GM21723 (cell line): ENCODE data around the gene CACNA1I.

Source experiments
- ATAC-seq: cut with Tn5 transposase; IDR thresholded peaks from one replicate; pipeline ENCODE4 v1.9.1; 2021; ENCODE audit warnings: mild to moderate bottlenecking, moderate library complexity; ENCODE audit not compliant: unreplicated experiment

The CACNA1I gene

DNA sequence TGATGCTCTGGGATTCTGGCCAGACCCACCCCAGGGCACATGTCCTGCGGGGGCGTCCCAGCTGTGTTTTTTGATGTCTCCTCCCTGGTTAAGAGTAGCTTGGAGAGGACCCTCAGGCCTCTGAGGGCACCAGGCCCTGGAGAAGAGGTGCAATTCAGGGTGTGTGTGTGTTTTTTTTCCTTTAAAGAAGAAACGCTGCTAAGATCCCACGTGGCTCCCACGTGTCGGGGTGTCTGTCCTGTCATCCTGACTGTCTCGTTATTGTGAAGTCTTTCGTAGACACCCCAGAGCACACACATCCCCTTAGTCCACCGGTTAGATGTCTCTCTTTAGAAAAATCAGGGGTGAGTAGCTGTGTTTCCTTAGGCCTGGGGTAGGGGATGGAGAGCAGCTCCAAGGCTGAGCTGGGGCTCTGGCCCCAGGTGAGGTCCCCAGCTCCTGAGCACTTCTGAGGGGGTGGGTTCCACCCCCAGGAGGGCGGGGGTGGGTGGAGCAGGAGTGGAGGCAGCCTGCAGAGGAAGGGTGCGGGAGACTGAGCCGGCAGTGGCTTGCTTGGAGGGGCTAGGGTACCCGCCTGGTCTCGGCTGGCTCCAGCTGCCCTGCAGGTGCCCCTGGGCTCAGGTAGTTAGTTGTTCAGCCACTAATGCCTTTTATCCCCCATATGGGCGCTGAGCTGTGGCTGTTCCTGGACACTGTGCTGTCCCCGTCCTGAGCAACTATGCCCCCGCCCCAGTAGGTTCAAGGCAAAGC is 116.4 kb downstream of the CACNA1I start:
- no peak for ATAC-seq

DNA sequence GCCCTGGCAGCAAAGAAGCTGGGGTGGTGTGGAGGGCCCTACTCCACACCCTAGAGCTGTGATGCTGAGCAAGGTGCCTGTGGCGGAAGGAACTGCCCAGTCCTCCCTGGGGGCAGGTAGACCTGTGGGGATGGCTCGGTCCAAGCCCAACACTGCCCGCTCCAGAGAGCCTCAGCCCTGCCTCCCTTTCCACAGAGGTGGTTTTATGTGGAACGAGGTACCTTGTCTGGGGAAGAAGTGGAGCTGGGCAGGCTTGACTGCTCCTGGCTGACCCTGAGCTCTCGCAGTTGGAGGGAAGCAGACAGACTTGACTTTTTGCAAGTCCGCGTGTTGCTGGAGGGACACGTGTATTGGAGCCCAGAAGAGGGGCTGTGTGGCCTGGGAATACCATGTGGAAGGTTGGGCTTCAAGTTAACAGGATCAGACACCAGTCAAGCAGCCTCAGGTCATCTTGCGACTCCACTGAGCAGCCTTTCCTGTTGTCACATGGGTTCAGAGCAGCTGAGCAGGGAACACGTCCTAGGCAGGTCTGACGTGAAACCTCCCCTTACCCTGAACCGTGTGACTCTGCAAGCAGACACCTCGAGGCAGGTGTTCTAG is 117.7 kb downstream of the CACNA1I start:
- no peak for ATAC-seq

DNA sequence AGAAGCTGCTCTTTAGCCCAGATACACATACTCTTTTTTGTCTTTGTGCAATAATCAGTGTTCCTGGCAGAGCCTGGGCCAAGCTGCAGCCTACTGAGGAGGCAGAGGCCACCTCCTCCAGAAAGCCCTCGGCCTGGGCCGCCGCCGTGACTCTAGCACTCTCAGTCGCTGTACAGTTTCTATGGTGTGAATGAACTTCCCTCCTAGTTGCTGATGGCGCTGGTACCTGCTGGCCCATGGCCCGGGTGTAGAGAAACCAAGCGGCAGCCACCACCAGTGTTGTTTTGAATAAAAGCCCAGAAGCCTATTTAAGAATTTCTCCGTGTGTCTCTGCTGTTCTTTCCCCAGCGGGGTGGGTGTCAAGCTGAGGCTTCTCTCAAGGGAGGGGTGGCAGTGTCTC is 118.9 kb downstream of the CACNA1I start:
- no peak for ATAC-seq

DNA sequence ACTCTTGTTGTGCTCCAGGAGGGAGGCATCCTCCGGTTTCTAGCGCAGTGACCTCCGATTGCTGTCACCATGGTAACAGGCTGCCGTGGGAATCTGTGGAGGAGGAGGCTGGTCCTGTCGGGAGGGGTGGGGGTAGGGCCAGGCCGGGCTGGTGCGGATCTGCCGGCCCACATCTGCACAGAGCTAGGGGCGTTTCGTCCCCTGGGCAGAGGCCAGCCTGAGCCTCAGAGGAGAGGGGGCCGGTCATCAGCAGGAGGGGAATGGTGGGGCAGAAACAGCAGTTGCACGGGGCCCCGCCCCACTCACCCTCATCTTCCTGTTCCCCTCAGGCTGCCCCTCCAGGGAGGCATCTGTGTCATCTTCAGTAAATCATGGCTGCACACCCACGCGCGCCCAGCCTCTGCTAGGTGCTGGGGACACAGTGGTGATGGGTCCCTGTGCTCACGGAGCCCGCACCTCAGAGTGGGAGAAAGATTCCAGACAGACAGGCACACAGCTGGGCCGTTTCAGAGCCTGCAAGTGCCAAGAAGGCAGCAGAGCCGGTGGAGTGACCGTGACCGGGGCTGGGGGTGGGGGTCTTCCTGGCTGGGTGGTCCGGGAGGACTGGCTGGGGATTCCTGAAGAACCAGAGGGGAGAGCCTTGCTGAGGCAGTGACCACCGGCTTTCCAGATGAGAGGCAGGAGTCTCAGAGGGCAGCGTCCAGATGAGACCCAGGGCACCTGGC is 120.5 kb downstream of the CACNA1I start:
- ATAC-seq: no peak

DNA sequence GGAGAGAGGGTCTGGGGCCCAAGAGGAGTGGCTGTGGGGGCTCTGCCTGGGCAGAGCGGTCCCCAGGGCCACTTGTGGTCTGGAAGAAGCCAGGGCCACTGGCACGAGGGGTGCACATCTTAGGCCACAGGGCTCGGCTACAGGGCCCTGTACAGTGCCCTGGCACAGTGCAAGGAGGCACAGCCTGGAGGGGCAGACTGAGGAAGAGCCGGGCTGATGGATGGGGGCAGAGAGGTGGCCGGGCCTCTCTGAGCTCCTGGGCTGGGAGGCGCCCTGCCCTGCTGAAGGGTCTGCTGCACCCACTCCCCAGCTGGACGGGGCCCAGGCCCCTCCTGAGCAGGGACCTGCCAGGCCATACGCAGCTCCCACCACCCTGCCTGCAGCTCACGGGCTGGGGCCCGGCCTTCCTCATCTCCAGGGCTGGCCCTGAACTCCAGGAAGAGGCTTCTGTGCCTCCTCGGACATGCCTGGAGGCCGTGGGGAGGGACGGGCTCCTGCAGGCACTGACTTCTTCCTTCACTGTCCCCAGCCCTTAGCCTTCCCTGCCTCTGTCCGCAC is 123.5 kb downstream of the CACNA1I start:
- ATAC-seq: no peak

DNA sequence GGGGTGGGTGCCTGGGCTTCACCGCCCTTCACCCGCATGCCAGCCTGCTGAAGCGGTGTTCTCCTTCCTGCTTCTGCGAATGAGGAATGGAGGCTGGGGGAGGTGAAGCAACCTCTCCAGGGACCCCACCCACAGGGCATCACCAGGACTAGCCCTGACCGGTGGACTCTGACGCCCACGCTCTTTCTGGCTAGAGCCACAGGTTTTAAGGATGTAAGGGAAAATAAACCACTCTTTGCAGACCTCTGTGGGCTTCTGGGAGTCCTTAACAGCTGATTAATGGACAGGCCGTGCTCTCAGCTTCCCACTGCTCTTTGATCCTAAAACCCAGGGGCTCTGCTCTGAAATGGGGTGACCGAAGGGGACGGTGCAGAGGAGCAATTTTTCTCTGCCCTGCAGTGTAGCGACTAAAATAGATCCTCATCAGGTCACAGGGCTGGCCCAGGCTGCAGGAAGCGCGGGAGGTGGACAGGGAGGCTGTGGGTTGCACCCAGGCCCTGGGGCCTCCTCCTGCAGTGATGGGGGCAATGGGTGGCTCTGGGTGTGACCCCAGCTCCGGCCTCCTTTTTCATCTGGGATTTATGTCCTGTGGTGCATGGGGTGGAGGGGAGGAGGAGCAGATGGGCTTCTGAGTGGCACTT is 127.4 kb downstream of the CACNA1I start:
- no peak for ATAC-seq

DNA sequence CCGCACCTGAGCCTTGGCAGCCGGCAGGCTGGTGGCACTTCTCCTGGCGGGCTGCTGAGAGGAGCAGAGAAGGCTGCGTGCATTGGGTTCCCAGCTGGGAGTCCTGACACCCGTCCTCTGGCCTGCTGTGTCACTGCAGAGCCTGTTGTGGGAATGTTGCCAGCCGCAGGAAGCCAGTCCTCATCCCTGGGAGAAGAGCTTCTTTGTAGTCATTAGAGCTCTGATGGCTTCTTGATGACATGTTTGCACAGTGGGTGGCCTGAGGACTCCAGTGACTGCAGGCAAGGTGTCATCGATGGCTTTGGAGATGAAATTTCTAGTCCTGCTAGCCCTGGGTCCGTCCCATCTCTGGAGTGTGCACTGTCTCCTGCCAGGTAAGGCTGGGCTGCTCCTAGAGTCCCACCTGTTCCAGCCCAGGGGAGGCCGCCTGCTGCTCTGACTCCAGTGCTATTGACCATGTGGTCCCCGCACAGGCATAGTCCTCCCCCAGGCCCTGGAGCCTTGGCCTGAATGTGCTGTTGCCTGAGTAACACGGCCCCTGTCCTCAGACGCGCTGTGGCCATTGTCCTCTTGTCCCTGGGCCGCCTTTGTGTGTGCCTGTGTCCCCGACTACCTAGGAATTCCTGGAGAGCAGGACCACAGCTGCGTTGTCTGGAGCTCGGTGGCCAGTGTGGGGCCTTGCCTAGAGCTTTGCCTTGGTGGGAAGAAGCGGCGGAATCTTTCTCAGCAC is 129.2 kb downstream of the CACNA1I start:
- no peak for ATAC-seq

DNA sequence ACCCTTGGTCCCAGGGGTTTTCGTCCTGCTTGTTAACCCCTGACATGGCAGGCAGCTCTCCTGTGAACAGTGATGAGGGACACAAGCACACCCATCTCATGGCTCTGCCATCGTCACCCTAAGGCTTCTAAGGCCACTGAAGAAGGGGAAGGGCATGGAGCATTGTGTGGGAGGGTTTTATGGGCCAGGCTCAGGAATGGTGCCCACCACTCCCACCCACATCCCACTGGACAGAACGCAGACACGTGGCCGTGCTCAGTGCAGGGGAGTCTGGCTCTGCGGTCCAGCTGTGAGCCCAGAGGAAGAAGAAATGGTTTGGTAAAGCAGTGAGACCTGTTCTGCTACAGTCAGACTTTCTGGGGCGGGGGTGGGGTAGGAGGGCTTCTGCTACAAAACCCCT is 130.0 kb downstream of the CACNA1I start:
- ATAC-seq: no peak

DNA sequence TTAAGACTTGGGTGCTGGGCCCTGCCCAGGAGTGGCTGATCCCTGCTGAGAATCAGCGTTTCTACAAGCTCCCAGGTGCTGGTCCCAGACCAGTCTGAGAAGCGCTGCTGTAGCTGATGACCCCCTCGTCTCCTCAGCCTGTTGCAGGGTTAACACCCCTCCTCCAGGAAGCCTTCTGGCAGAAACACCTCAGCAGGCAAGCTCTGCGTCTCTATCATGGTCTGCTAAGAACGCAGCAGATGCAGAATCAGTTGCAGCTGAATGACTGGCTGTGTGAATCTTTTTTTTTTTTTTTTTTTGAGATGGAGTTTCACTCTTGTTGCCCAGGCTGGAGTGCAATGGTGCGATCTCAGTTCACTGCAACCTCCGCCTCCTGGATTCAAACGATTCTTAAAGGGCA is 132.5 kb downstream of the CACNA1I start:
- no peak for ATAC-seq

DNA sequence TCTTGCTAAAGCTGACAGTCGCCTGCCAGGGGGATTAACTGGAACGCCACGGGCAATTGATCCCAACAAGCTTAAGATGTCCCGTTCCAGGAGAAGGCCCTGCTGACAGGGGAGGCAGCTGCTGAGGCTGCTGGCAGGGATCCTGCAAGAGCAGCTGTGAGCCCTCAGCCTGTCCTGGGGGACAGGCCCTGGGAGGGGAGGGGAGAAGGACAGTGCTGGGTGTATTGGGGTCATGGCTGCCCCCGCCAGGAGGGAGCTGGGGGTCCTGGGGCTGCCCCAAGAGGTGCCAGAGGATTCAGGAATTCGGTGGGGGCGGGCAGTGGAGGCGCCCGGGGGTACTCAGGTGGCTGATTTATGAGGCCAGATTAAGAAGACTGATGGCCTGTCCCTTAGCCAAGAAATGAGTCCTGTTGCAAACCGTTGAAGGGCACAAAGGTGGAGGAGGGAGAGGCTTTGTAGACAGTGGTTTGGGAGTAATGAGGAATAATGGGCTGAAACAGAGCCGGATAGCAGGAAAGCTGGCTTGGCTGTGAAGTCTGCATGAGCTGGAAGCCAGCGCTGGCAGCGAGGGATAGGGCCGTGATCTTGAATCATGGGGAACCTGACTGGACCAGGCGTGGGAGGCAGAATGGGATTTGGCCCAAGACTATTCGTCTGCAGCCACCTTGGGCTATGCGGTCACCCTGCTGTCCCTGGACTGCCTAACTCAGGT is 133.5 kb downstream of the CACNA1I start:
- ATAC-seq: no peak

DNA sequence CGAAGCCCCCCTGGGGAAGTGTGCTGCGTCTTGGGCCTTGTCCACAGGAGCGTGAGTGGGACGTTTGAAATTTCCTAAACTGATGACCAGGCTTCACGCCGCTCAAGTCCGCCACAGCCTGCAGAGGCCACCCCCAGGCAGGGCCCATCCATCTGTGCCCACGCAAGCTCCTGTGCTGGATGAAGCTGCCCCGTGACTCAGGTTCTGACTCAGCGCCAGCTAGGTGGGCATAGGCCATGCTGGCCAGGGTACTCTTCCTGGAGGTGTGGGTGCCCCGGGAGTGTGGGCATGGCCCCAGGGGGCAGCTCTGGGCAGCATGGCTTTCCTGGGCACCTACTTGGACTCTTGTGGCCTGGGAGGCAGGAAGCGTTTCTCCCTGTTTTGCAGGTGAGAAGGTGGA is 134.8 kb downstream of the CACNA1I start:
- ATAC-seq: no peak

DNA sequence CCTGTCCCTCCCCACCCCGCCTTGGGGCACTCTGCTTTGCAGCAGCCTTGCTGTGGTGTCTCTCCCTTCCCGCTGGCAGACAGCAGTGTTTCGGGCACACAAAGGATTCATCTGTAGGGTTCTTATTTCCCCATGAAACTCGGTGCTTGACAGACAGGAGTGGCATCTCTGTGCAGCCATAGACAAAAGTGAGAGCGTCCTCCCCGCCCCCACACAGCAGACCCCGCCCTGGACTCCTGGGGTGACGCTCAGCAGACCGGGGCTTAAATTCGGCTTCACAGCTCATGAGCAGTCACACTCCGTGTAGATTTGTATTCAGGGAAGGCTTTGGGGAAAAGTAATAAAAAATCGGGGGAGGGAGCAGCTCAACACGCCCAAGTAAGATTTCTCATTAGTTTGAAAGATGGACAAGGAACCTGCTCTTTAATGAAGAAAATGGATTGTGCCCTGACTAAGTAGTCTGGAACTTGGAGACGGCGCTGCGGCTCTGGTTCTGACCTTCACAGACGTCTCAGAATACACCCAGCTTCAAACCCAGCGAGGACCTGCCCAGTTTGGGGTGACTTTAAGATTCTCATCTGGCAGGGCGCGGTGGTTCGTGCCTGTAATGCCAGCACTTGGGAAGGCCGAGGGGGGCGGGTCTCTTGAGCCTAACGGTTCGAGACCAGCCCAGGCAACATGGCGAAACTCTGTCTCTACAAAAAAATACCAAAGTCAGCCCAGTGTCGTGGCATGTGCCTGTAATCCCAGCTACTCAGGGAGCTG is 136.0 kb downstream of the CACNA1I start:
- no peak for ATAC-seq

DNA sequence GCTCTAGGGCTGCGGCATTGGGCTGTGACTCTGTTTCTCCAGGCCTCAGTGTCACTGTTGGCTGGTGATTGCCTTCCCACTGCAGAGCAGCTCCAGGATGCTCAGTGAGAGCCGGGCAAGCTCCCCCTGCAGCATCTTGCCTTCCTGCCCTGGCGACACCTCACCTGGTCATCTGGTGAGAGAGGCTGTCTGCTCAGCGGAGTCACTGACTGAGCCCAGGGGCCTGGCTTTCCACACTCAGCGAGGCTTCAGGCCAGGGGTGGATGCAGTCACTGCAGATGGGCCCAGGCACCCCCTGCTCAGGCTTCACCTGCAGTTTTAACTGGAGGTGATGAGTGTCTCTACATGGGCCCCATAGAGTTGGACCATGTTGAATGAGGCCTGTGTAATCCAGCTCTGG is 136.8 kb downstream of the CACNA1I start:
- ATAC-seq: no peak

DNA sequence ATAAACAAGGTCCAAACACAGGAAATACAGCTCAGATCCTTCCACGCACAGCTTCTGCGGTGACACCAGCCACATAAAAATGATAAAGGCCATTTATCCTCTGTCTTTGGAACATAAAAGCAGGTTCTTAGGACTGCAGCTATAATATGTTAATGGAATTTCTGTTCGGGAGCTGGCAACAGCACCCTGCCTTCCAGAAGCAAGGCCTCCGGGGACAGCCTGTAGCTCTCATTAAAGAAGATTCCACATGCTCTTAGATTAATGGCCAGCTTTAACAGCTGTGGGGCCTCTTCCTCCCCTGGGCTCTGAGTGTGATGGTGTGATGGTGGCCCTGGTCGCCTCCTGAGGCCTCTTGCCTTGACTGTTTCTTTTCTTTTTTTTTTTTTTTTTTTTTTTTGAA is 137.3 kb downstream of the CACNA1I start:
- no peak for ATAC-seq

DNA sequence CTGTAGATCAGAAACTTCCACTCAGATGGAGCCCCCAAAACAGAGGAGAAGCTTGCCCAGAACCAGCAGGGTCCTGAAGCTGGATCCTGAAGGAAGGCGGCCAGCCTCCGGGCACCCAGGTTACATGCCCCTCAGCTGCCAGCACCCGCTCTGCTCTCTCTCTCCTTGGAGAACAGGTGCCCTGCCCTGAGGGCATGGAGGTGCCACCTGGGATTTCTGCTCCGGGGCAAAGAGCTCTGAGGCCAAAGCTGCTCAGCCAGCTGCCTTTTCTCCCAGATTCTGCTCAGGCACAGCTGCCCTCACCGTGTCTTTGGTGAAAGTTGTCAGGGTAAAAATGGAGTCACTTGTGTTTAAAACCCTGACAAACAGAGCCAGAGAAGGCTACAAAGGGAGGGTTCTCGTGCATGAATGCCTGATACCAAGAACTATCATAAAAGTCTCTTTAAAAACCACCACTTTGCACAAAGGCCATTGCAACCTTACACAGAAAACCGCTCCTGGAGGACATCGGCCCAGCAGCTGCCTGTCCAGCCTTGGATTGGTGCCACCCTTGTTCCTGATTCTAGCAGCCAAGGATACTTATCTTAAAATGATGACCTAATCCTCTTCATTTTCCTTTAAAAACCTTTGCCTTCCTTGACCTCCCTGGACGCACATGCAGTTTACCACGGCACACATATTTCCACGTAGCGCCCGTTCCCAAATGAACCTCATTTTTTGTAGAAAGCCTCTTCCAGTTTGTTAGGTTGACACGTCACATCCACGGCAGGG is 140.0 kb downstream of the CACNA1I start:
- ATAC-seq: no peak

DNA sequence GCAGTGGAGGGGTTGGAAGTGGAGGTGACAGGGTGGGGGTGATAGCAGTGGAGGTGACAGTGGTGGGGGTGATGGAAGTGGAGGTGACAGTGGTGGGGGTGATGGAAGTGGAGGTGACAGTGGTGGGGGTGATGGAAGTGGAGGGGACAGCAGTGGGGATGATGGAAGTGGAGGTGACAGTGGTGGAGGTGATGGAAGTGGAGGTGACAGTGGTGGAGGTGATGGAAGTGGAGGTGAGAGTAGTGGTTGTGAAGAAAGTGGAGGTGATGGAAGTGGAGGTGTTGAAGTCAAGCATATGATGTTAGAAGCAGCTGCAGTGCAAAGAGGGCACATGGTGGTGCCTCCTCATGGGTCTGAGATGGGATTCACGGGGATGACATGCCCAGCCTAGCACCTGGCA is 141.5 kb downstream of the CACNA1I start:
- no peak for ATAC-seq

DNA sequence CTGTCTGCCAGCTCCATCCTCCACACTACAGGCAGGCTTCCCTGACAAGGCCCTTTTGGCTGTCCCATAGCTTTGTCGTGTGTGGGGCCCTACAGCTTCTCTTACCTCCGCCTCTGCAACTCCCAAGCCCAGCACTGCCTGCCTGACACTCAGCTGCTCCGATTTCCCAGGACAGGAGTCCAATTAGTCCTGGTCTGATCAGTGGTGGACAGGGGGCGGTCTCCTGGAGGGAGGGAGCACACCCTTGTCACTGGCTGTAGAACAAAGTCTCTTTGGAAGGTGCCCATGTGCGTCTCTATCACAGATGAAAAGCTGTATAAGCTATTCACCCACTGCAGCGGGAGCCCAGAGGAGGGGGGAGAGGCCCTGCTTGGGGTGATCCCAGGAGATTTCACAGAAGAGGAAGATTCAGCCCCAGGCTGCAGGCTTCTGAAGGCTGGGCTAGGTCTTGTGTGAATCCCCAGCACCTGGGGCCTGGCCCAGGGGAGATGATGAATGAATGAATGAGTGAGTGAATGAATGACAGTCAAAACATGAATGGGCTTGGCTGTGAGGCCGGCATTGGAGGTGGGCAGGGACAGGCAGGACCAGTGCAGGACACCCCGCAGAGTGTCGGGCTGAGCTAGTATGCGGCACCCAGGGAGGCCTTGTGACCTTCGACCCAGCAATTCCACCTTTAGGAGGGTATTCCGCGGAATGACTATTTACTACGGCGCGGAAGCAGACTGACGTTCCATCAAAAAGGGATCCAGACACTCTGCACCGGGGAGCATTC is 142.4 kb downstream of the CACNA1I start:
- no peak for ATAC-seq

DNA sequence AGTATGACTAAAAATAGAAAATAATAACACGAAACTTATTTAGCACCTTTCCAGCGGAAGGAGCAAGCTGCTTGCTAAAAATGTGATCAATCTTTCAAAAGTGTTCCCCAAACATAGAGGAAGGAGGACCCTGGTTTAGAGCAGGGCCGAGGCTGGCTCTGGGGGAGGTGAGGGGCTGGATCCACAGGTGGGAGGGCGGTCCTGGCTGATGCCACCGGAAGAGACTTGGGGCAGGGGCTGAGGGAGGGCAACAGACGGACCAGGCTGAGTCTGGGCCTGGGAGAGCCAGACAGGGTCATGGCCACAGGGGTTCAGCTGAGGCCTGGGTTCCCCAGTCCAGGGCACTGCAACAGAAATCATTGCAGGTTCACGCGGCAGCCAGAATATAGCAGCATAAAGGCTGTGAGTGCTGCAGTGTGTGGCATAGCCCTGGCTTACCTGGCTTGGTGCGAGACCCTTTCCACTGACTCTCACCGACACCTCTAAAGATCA is 143.3 kb downstream of the CACNA1I start:
- no peak for ATAC-seq
